ENCODE data around the gene C12orf43. TPM values are rescaled to one million over a fixed set of nuclear protein-coding genes. Genes with fewer than 3 reads are reported as not detected.
"Not testable (repeated sequence)": the region's sequence is repeated elsewhere in the genome, so short reads cannot be mapped to it uniquely, and the experiment has no call there.

C12orf43 gene
- total and polyA plus RNA-seq, 5 donors, result 7.5 to 13.0 (median 9.6) TPM

DNA sequence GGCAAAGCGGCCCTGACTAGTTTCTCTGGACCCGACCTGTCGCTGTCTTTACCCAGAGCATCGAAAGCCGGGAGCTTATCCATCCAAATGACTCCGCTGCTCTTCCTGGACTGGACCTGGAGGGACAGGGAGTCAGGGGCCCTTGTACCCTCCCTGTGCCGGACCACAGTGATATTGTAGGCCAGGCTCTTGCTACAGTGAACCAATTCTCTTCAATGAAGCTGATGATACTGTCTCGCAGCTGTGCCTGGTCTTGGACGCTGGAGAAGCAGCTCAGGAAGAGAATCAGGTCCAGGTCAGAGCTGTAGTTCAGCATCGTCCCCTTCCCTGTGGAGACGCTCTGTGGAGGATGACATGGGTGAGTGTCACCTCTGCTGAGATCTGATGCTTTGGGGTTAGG is 37.4 kb upstream of the C12orf43 start:
- Histone ChIP-seq H3K9me3 (ENCODE audit: control insufficient read depth, low read length) (no peaks in the 10 kb centered on the region), H3K4me3 (ENCODE audit: low read length) (no peak overlapping the region)
- 92% methylated on average over 11 of the region's 11 CpGs for WGBS

DNA sequence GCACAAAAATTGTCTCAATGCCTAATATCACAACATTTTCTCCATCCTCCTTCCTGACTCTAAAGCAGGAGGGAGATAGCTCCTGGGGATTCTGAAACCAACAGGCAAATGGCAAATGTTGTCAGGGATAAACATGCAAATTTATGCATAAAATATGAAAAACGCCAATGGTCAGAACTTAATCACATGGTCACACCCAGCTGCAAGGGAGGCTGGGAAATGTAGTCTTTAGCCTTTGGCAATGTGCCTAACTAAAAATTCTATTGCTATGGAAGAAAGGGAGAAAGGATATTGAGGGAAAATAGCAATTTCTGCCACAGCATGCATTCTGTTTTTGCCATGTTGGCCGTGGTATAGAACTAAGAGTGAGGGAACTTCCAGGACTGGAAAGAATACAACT is 34.4 kb upstream of the C12orf43 start:
- WGBS, result 63% methylated on average over 2 of the region's 2 CpGs
- H3K27ac ChIP-seq (ENCODE audit: low read length), result no peak overlapping the region
- no peaks in the 10 kb centered on the region for H3K4me1 ChIP-seq (ENCODE audit: control insufficient read depth, insufficient read depth, low read length)
- H3K9me3 ChIP-seq (ENCODE audit: control insufficient read depth, low read length), result no peaks in the 10 kb centered on the region
- no peak for ATAC-seq
- intact Hi-C loops (cut with DNase I), result no loop called here
- H3K4me3 ChIP-seq (ENCODE audit: low read length), result no peak overlapping the region
- DNase-seq, result no peak
- no peaks in the 10 kb centered on the region for H3K27me3 ChIP-seq (ENCODE audit: control insufficient read depth, insufficient read depth)

More for the DNA sequence above, 37.4 kb upstream of the C12orf43 start:
- DNase-seq (no peak), ATAC-seq (no peak)
- Histone ChIP-seq H3K27ac (ENCODE audit: low read length) (no peak overlapping the region), H3K27me3 (ENCODE audit: control insufficient read depth, insufficient read depth) (no peaks in the 10 kb centered on the region), H3K4me1 (ENCODE audit: control insufficient read depth, insufficient read depth, low read length) (no peaks in the 10 kb centered on the region)
- intact Hi-C loops (cut with DNase I), result no loop called here

DNA sequence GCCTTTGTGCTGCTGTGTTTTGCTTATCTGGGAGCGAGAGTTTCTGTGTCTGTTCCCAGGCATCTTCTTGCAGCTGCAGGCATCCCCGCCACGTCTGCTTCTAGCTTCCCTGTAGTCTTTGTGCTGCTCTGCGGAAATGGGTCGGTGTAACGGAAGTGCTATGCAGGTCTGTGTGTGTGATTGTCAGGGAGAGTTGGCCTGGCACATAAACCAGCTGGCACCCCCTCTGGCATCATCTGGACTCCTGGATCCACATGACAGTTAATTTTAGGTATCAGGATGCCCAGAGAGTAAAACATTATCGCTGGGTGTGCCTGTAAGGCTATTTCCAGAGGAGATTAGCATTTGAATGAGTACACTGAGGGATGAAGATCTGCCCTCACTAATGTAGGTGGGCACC is 32.2 kb upstream of the C12orf43 start:
- Histone ChIP-seq H3K9me3 (ENCODE audit: control insufficient read depth, low read length) (no peaks in the 10 kb centered on the region), H3K27me3 (ENCODE audit: control insufficient read depth, insufficient read depth) (no peaks in the 10 kb centered on the region), H3K27ac (ENCODE audit: low read length) (no peak overlapping the region), H3K4me1 (ENCODE audit: control insufficient read depth, insufficient read depth, low read length) (no peaks in the 10 kb centered on the region), H3K4me3 (ENCODE audit: low read length) (no peak overlapping the region)
- WGBS, result 34% methylated on average over 7 of the region's 7 CpGs
- intact Hi-C loops (cut with DNase I), result no loop called here
- no peak for DNase-seq
- peak in 1 of 2 donors; percentile 33 for ATAC-seq

DNA sequence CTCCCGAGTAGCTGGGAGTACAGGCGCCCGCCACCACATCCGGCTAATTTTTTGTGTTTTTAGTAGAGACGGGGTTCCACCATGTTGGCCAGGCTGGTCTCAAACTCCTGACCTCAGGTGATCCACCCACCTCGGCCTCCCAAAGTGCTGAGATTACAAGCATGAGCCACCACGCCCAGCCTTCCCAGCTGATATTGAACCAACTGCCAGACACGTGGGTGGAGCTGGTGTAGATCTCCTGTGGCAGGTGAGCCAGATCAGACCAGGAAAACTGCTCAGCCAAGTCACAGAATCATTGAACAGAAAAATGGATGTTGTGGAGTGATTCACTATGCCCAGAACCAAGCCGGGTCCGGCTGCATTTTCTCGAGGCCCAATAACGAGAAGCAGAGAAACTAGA is 31.1 kb upstream of the C12orf43 start:
- H3K4me3 ChIP-seq (ENCODE audit: low read length); H3K27ac ChIP-seq (ENCODE audit: low read length); ATAC-seq; intact Hi-C loops (cut with DNase I); DNase-seq; H3K4me1 ChIP-seq (ENCODE audit: control insufficient read depth, insufficient read depth, low read length); H3K27me3 ChIP-seq (ENCODE audit: control insufficient read depth, insufficient read depth); H3K9me3 ChIP-seq (ENCODE audit: control insufficient read depth, low read length): not testable (repeated sequence)
- 91% methylated on average over 12 of the region's 12 CpGs for WGBS

DNA sequence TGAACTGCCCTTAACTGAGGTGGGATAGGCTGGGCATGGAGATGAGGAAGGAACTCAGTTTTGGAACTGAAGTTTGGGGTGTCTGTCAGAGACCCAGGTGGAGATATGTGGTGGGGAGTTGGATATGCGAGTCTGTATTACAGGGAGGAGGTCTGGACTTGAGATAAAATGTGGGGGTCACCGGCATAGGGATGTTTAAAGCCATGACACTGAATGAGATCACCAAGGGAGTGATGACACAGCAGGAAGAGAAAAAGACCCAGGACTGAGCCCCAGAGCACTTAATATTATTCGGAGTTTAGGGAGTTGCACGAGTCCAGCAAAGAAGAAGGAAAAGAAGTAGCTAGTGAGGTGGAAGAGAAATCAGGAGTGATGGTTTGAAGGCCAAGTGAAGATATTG is 26.8 kb upstream of the C12orf43 start:
- Histone ChIP-seq H3K4me3 (ENCODE audit: low read length) (no peak overlapping the region), H3K27ac (ENCODE audit: low read length) (no peak overlapping the region), H3K4me1 (ENCODE audit: control insufficient read depth, insufficient read depth, low read length) (no peaks in the 10 kb centered on the region), H3K9me3 (ENCODE audit: control insufficient read depth, low read length) (no peaks in the 10 kb centered on the region), H3K27me3 (ENCODE audit: control insufficient read depth, insufficient read depth) (no peaks in the 10 kb centered on the region)
- WGBS, result 79% methylated on average over 4 of the region's 4 CpGs
- ATAC-seq (no peak), DNase-seq (no peak)
- intact Hi-C loops (cut with DNase I), result no loop called here

DNA sequence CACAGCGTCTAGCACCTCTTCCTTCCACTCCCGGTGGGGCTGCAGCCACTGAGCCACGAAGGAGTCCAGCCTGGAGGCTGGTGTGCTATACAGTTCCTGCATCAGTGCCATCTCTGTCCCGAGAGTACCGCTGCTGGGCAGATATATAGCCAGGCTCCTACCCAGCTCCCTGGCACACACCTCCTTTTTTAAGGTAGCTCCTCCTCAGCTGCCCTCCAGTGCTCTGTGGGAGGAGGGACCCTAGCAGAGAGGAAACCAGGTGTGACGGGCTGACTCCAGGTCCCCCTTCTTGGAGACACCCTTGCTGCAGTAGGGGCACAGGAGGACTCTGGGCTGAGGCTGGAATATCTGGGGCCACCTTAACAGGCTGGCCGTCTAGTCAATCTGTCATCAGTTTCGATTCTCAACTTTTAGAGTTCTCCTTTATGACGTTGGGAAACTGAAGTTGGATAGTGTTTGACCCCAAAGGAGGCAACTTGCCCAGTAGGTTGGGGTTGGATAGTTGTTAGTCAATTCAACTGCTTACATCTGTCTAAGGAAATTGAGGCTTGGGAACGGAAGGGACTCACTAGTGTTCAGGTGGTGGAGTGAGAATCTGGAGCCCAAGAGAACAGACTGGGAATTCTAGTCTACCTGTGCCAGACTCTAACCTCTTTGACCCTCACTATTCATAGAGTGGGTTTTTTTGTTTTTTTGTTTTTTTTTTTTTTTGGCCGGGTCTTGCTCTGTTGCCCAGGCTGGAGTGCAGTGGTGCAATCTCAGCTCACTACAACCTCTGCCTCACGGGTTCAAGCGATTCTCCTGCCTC is 22.8 kb upstream of the C12orf43 start, which contains the start of gene OASL:
Gene OASL (minus strand): TSS at position 386 of the 808 bp plus-strand sequence. CDS start 275 bp downstream, at position 111.
- intact Hi-C loops (cut with DNase I), result no loop called here
- Histone ChIP-seq H3K4me3 (ENCODE audit: low read length) (peak within 1 kb of the TSS; percentile 41), H3K4me1 (ENCODE audit: control insufficient read depth, insufficient read depth, low read length) (no peaks in the 10 kb centered on the region), H3K9me3 (ENCODE audit: control insufficient read depth, low read length) (no peaks in the 10 kb centered on the region), H3K27ac (ENCODE audit: low read length) (no peak within 1 kb of the TSS), H3K27me3 (ENCODE audit: control insufficient read depth, insufficient read depth) (no peaks in the 10 kb centered on the region)
- WGBS, result 28% methylated on average over 13 of the region's 13 CpGs
- ATAC-seq (peak; percentile 77 to 80), DNase-seq (peak in 2 of 3 donors; percentile 44 to 54)

DNA sequence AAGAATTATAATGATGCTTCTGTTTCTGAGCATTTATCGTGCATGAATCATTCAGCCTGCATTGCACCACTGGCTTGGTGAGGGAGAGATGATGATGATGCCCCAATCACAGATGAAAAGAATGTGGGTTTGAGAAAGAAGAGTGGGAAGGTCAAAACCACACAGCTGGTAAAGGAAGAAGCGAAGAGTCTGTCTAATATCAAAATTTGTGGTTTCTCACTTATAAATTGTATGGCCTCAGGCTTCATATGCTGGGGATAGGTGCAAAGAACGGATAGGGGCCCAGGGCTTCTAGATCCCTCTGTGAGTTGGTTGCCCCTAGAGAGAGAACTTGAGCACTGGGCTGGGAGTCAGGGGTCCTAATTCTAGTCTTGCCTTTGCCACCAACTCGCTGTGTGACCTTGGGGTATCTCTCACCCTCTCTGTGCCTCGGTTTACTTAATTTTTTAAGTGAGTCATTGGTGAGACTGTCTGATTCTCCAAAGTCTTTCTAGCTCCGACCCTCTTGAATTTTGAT is 20.6 kb upstream of the C12orf43 start:
- no peaks in the 10 kb centered on the region for H3K27me3 ChIP-seq (ENCODE audit: control insufficient read depth, insufficient read depth)
- intact Hi-C loops (cut with DNase I), result no loop called here
- no peaks in the 10 kb centered on the region for H3K9me3 ChIP-seq (ENCODE audit: control insufficient read depth, low read length)
- H3K4me1 ChIP-seq (ENCODE audit: control insufficient read depth, insufficient read depth, low read length), result no peaks in the 10 kb centered on the region
- no peak overlapping the region for H3K4me3 ChIP-seq (ENCODE audit: low read length)
- ATAC-seq, result no peak
- no peak for DNase-seq
- H3K27ac ChIP-seq (ENCODE audit: low read length), result no peak overlapping the region
- 80% methylated on average over 6 of the region's 6 CpGs for WGBS

DNA sequence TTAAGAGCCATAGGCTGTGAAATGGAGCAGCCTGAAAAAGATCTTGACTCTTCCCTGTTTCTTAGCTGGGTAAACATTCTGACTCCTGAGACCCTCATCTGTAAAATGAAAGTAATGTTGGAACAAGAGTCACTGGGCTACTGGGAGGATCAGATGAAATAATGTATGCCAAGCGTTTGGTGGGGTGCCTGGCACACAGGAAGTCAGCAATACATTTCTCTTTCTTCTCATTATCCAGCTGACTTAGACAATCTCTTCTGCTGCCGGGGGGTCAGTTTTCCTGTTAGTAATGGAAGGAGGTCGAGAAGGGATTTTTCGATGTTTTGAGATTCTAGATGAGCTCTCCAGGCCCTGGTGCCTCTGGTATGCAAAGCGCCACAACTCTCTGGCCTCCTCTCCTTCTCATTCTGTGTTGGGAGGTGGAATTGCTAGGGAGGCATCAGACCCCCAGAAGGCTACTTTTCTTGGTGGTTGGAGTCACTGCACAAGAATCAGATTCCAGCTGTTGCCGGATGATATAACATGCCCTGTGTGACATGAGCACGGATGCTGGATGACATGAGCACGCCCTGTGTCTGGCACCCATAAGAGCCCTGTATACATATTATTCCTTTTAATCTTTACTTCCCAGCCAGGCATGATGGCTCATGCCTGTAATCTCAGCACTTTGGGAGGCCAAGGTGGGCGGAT is 18.5 kb upstream of the C12orf43 start:
- Histone ChIP-seq H3K9me3 (ENCODE audit: control insufficient read depth, low read length) (no peaks in the 10 kb centered on the region), H3K27ac (ENCODE audit: low read length) (no peak overlapping the region), H3K27me3 (ENCODE audit: control insufficient read depth, insufficient read depth) (no peaks in the 10 kb centered on the region), H3K4me3 (ENCODE audit: low read length) (no peak overlapping the region), H3K4me1 (ENCODE audit: control insufficient read depth, insufficient read depth, low read length) (no peaks in the 10 kb centered on the region)
- ATAC-seq, result no peak
- no peak for DNase-seq
- WGBS, result 75% methylated on average over 9 of the region's 9 CpGs
- intact Hi-C loops (cut with DNase I), result no loop called here

DNA sequence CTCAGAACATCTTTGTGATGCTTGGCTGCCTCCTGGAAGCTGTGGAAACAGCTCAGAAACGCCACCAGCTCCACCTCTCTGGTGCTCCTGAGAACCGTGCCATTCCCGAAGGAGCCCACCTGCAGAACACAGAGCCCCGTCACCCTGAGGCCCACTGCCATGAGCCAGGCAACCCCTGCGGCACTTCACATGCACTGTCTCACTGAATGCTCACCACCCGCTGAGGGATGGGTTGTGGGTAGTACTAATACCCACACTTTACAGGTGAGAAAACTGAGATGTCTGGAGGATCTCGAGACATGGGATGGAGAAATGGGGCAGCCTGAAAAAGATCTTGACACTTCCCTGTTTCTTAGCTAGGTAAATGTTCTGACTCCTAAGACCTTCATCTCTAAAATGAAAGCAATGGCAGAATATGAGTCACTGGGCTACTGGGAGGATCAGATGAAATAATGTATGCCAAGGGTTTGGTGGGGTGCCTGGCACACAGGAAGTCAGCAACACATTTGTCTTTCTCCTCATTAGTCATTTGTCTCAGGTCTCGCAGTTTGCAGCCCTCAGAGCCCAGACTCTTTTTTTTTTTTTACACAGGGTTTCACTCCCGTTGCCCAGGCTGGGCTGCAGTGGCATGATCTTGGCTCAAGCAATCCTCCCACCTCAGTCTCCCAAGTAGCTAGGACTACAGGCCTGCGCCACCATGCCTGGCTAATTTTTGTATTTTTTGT is 17.5 kb upstream of the C12orf43 start:
- 82% methylated on average over 10 of the region's 10 CpGs for WGBS
- no peaks in the 10 kb centered on the region for H3K9me3 ChIP-seq (ENCODE audit: control insufficient read depth, low read length)
- intact Hi-C loops (cut with DNase I), result no loop called here
- H3K4me3 ChIP-seq (ENCODE audit: low read length), result no peak overlapping the region
- H3K27me3 ChIP-seq (ENCODE audit: control insufficient read depth, insufficient read depth), result no peaks in the 10 kb centered on the region
- ATAC-seq (no peak), DNase-seq (no peak)
- no peak overlapping the region for H3K27ac ChIP-seq (ENCODE audit: low read length)
- H3K4me1 ChIP-seq (ENCODE audit: control insufficient read depth, insufficient read depth, low read length), result no peaks in the 10 kb centered on the region

DNA sequence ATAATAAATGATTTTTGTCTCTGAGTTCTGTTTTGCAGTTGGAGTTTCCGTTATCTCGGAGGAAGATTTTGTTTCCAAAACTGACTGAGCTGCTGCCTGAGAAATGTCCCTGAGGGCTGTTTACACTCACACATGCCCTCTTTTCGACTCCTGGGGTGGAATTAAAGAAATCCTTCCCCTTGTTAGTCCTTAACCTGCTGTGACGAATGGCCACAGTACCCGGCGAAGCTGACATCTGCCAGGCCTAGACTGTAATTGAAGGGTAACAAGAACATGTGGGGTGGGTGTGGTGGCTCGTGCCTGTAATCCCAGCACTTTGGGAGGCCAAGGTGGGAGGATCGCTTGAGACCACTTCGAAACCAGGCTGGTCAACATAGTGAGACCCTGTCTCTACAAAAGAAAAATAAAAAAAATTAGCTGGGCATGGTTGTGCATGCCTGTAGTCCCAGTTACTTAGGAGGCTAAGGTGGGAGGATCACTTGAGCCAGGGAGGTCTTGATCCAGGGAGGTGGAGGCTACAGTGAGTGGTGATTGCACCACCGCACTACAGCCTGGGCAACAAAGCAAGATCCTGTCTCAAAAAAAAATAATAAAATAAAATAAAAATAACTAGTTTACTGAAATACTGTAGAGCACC is 14.4 kb upstream of the C12orf43 start:
- intact Hi-C loops (cut with DNase I), result no loop called here
- WGBS, result 70% methylated on average over 10 of the region's 10 CpGs
- no peak for ATAC-seq

More for the DNA sequence above, 14.4 kb upstream of the C12orf43 start:
- no peak for DNase-seq
- Histone ChIP-seq H3K27ac (ENCODE audit: low read length) (no peak overlapping the region), H3K4me3 (ENCODE audit: low read length) (no peak overlapping the region), H3K4me1 (ENCODE audit: control insufficient read depth, insufficient read depth, low read length) (no peaks in the 10 kb centered on the region), H3K27me3 (ENCODE audit: control insufficient read depth, insufficient read depth) (no peaks in the 10 kb centered on the region), H3K9me3 (ENCODE audit: control insufficient read depth, low read length) (no peaks in the 10 kb centered on the region)

Data from right cardiac atrium (tissue), 5 donors.